Occipital lobe (tissue), 2 donors: ENCODE results near the gene OGDH. TPM values are rescaled to one million over a fixed set of nuclear protein-coding genes. Genes with fewer than 3 reads are reported as not detected.
"Not testable (repeated sequence)": the region's sequence is repeated elsewhere in the genome, so short reads cannot be mapped to it uniquely, and the experiment has no call there.

ENCODE experiments used
- DNase-seq: peaks from one replicate; lab custom pipeline; 2025; lab: John Stamatoyannopoulos, UW
- total RNA-seq: library from RNA; depleted of rRNA; stranded (reverse); fragments of >200 nt; gene quantifications from one replicate; pipeline ENCODE4 v1.2.3, GENCODE V29; 2014

The OGDH gene
- total RNA-seq, 1 donor from 2014 or later, result 40.9 TPM

GRCh38 chr7:44666566-44666965 lies 60.1 kb downstream of the OGDH start:
- no peak for DNase-seq

GRCh38 chr7:44667190-44667589 lies 60.8 kb downstream of the OGDH start:
- DNase-seq, result no peak

DNA sequence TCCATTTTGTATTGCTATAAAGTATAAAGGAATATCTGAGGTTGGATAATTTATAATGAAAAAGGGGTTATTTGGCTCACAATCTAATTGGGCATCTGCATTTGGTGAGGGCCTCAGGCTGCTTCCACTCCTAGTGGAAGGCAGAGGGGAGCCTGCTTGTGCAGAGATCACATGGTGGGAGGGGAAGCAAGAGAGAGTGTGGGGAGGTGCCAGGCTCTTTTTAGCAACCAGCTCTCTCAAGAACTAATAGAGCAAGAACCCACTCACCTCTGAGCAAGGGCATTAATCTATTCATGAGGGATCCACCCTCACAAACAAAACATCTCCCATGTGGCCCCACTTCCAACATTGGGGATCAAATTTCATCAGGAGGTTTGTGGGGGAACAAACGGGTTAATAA lies 64.6 kb downstream of the OGDH start:
- no peak for DNase-seq

- DNase-seq, result no peak
Observed at GRCh38 chr7:44673324-44673723, 66.9 kb downstream of the OGDH start.

GRCh38 chr7:44673771-44674170 lies 67.3 kb downstream of the OGDH start:
- DNase-seq, result no peak

GRCh38 chr7:44674381-44674780 lies 68.0 kb downstream of the OGDH start:
- DNase-seq, result no peak

- no peak for DNase-seq
Observed at GRCh38 chr7:44676776-44677175, 70.3 kb downstream of the OGDH start.

DNA sequence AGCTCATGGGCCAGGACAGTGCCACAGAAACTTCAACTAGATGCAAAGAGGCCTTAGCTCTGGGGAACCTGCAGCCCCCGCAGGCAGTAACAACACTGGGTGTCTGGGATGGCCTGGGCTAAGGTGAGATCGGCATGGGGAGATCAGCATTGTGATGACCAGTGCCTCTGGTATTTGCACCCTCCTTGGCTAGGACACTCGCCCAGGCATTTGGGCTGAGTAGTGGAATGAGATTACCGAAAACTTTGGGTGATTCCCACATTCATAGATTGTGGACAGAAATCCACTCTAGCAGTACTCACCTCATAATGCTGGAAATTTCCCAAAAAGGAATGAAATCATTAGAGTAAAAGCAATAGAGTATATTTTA lies 71.7 kb downstream of the OGDH start:
- no peak for DNase-seq

GRCh38 chr7:44678471-44679179 lies 72.2 kb downstream of the OGDH start:
- DNase-seq, result no peak

DNA sequence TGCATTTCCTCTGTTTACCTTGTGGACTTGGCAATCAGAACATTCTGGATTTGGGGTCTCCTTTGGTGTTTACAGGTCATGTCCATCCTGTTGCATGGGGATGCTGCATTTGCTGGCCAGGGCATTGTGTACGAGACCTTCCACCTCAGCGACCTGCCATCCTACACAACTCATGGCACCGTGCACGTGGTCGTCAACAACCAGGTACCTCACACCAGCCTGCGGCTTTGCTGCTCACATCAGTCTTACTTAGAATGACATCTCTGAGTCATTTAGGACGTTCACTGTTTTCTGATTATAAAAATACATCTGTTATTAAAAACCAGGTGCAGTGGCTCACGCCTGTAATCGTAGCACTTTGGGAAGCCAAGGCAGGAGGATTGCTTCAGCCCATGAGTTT lies 75.2 kb downstream of the OGDH start:
- no peak for DNase-seq

GRCh38 chr7:44685723-44686122 lies 79.3 kb downstream of the OGDH start:
- DNase-seq, result no peak

DNA sequence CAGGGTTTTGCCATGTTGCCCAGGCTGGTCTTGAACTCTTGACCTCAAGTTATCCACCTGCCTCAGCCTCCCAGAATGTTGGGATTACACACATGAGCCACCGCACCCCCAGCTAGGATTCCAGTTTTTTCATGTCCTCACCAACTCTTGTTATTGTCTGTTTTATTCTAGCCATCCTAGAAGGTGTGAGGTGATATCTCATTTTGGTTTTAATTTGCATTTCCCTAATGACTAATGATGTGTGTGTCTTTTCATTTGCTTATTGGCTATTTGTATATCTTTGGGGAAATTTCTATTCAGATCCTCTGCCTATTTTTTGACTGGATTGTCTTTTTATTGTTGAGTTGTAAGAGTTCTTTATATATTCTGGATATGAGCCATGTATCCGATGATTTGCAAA lies 83.0 kb downstream of the OGDH start:
- no peak for DNase-seq

DNA sequence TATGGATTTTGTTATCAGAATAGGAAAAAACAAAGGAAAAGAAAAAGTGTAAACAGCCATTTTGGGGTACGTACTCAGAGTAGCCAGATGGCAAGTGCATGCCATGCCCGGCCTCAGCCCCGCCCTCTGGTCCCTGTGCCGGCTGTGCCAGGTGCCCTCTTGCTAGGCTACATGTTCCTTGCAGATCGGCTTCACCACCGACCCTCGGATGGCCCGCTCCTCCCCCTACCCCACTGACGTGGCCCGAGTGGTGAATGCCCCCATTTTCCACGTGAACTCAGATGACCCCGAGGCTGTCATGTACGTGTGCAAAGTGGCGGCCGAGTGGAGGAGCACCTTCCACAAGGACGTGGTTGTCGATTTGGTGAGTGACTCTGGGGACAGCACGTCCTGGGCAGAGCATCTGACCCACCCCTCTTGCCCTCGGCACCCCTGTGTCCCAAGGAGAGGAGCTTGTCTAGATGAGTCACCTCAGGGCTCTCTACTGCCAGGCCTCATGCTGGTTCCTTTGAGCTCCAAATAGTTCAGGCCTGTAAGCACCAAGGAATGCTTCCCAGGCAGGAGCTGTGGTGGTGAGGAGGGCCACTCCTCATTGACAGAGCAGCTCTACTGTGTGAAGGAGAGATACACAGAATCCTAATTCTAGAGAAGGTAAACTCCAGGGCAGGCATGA lies 87.3 kb downstream of the OGDH start:
- no peak for DNase-seq

- no peak for DNase-seq
Observed at GRCh38 chr7:44694326-44694725, 87.9 kb downstream of the OGDH start.

GRCh38 chr7:44694766-44695165 lies 88.3 kb downstream of the OGDH start:
- no peak for DNase-seq

DNA sequence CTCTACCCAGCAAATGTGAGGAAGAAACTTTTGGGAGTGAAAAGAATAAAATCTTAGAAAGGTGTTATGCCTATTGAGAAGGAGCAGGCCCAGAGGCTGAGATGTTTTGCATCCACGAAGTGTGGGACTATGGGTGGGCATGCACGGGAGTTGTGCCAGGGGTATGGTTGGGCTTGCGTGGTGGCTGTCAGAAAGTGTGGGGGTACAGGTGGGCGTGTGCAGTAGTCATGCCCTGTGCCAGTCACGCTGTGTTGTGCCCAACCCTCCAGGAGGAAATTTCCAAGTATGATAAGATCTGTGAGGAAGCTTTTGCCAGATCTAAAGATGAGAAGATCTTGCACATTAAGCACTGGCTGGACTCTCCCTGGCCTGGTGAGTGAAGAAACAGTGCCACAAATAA lies 89.3 kb downstream of the OGDH start:
- DNase-seq, result peak; percentile 19

DNA sequence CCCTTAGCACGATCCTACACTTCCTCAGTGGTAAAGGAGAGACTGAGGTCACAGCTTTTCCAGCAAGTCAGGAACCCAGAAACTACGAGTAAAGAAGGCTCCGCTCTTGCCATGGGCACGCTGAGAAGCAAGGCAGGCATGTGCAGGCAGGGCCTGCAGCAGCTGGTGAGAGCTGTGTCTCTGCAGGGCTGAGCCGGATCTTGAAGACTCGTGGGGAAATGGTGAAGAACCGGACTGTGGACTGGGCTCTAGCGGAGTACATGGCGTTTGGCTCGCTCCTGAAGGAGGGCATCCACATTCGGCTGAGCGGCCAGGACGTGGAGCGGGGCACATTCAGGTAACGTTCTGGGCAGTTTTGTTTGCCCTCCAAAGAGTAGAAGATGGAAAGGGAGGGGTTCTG lies 90.3 kb downstream of the OGDH start:
- no peak for DNase-seq

GRCh38 chr7:44697136-44698045 lies 91.0 kb downstream of the OGDH start:
- no peak for DNase-seq

DNA sequence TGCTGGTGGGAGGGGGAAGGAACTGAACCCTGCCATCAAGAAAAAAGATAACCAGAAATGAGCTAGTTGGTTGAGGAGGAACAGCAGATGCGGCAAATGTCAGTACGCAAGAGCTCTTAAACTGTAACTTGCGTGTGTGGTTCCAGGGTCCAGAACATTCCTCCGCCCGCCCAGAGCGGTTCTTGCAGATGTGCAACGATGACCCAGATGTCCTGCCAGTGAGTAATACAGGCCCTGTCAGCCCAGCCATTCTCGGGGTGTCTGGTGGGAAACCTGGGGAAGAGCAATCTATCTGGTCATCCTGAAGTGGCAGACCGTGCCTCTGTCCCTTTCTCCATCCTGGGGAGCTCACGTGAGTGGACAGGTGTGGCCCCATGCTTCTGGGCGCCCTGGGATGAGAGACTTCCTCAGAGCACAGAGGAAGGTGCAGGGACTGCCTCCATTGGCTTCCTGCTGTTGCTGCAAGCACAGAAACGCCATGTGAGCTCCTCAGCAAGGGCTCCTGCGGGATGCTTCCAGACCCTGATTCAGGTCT lies 91.7 kb downstream of the OGDH start:
- DNase-seq, result no peak

DNA sequence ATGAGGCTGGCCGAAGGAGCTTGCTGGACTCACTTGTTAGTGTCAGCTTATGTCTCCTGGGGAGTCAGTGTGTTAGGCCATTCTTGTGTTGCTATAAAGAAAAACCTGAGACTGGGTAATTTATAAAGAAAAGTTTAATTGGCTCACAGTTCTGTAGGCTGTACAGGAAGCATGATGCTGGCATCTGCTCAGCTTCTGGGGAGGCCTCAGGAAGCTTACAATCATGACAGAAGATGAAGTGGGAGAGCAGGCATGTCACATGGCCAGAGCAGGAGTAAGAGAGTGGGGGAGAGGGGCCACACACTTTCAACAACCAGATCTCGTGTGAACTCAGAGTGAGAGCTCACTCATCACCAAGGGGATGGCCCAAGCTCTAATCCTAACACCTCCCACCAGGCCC lies 93.2 kb downstream of the OGDH start:
- DNase-seq, result not testable (repeated sequence)

- DNase-seq, result no peak
Observed at GRCh38 chr7:44700322-44700721, 93.9 kb downstream of the OGDH start.

- not testable (repeated sequence) for DNase-seq
Observed at GRCh38 chr7:44703391-44703790, 97.0 kb downstream of the OGDH start.
